ENCODE results near the gene RETNLB.

DNA sequence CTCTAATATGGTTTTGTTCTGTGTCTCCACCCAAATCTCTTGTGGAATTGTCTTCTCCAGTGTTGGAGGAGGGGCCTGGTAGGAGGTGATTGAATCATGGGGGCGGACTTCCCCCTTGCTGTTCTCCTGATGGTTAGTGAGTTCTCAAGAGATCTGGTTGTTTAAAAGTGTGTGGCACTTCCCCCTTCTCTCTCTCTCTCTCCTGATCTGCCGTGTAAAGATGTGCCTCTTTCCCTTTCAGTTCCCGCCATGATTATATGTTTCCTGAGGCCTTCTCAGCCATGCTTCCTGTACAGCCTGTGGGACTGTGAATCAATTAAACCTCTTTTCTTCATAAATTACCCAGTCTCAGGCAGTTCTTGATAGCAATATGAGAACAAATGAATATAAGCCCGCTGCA, 33.1 kb downstream of the RETNLB start:
- TF ChIP-seq, protein P1, sequence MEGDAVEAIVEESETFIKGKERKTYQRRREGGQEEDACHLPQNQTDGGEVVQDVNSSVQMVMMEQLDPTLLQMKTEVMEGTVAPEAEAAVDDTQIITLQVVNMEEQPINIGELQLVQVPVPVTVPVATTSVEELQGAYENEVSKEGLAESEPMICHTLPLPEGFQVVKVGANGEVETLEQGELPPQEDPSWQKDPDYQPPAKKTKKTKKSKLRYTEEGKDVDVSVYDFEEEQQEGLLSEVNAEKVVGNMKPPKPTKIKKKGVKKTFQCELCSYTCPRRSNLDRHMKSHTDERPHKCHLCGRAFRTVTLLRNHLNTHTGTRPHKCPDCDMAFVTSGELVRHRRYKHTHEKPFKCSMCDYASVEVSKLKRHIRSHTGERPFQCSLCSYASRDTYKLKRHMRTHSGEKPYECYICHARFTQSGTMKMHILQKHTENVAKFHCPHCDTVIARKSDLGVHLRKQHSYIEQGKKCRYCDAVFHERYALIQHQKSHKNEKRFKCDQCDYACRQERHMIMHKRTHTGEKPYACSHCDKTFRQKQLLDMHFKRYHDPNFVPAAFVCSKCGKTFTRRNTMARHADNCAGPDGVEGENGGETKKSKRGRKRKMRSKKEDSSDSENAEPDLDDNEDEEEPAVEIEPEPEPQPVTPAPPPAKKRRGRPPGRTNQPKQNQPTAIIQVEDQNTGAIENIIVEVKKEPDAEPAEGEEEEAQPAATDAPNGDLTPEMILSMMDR (IDR thresholded peaks at IDR 0.05), result no peak
- no peak for TF ChIP-seq POLR2A (IDR thresholded peaks at IDR 0.05)
